IPS-11a (cell line): ENCODE results near the gene TOLLIP.

Experiments used
- H3K4me3 ChIP-seq: one replicate; pipeline ENCODE4 v1.5.1; 2013; ENCODE audit warnings: low read depth, low read length, control low read depth

Gene TOLLIP

GRCh38 chr11:1300121-1300520, 9.3 kb downstream of the TOLLIP start:
- no peak overlapping the region for H3K4me3 ChIP-seq

GRCh38 chr11:1299621-1300020, 9.8 kb downstream of the TOLLIP start:
- H3K4me3 ChIP-seq: no peak overlapping the region

- no peak overlapping the region for H3K4me3 ChIP-seq
Measured at GRCh38 chr11:1298695-1299492, 10.5 kb downstream of the TOLLIP start.

GRCh38 chr11:1297576-1298473, 11.6 kb downstream of the TOLLIP start:
- no peak overlapping the region for H3K4me3 ChIP-seq

DNA sequence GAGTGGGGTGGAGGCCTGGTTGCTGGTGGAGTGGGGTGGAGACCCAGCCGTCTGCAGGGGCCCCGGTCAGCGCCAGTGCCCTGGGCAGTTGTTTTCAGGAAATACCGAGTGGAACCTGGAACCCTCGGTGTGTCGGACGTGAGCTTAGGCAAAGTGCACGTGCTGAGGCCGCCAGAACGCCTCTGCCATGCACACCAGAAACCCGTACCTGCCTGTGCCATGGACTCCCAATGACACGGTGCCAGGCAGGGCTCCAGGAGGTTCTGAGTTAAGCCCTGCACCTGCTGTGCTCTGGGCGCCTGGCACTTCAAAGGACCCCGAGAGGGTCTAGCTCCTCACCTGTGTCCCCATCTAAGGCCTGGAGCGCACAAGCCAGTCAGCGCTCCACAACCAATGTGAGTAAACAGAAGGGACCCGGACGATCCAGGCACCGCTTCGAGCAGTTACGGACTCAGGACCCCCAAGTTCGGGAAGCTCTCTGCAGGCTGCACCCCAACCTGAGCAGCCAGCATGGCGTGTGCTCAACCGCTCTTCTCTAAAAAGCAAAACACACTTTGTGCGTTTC, 12.3 kb downstream of the TOLLIP start:
- no peak overlapping the region for H3K4me3 ChIP-seq

- no peak overlapping the region for H3K4me3 ChIP-seq
Measured at GRCh38 chr11:1296287-1296686, 13.1 kb downstream of the TOLLIP start.

GRCh38 chr11:1295591-1295990, 13.8 kb downstream of the TOLLIP start:
- H3K4me3 ChIP-seq: no peak overlapping the region

DNA sequence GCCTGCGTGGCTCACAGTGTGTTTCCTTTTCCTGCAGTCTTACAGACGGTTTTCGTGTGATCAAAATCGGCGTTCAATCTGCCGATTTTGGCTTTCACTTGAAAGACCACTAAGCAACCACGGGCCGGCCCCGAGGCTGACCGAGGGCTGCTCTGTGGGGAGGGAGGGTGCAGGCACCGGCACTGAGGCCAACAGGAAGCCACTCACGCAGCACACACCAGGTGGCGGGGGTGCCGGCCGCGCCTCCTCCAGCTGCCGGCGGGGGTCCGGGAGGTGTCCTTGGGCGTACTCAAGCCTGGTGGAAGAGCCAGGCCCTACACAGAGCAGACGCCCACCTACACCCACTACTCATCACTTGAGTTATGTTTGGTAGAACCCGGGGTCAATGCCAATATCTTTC, 14.3 kb downstream of the TOLLIP start:
- no peak overlapping the region for H3K4me3 ChIP-seq

DNA sequence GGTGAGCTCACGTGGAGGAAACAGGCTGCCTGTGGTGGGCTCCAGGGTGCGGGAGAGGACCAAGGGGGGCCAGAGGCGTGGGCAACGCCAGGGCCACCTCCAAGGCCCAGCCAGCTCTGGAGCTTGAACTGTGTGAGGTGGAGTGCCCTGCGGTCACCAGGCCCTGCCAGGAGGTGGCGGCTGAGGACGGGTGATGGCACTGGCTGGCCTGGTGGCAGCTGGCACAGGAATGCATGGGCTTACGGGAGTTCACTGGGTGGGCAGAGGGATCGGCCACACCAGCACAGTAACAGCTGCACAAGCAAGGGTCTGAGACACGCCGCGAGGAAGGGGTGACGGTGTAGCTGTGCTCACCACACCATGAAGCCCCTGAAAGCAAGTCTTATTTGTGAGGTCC, 15.8 kb downstream of the TOLLIP start:
- no peak overlapping the region for H3K4me3 ChIP-seq

DNA sequence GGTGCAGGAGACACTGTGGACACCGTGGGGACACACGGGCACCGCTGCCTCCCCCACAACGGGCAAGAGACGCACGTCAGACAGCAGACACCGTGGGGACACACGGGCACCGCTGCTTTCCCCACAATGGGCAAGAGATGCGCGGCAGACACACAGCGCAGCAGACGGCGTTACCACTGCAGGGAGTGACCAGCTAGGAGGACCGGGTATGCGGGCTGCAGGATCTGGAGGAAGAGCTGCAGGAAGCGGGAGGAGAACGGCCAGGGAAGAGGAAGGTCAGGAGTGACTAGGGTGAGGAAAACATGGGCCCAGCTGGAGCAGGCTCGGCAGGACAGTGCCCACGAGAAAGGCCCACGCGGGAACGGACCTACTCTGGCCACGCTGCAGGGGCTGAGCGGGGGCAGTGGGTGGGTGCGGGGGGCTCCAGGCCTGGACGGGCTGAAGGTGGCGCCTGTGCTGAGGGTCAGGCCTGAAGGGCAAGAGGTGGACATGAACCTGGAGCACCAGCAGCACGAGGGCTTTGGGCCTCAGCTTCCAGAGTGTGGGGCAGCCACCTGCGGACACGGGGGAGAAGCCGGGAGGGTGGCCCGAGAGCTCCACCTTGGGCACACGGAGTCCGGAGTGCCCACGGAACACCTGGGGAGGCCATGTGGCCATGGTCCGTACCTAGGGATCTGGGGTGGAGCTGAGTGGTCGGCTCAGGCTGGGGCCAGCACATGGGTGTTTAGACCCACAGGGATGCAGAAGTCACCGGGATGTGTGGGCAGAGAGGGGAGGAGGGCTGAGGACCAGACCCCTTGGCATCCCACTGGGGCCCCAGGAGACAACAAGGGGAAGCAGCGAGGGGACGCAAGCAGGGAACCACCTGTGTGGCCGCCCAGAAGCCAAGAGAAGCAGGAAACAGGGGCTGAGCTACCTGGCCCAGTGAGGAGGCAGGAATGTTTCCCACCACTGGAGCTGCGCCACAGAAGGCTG, 16.5 kb downstream of the TOLLIP start:
- no peak overlapping the region for H3K4me3 ChIP-seq

- no peak overlapping the region for H3K4me3 ChIP-seq
Measured at GRCh38 chr11:1292018-1292643, 17.3 kb downstream of the TOLLIP start.

DNA sequence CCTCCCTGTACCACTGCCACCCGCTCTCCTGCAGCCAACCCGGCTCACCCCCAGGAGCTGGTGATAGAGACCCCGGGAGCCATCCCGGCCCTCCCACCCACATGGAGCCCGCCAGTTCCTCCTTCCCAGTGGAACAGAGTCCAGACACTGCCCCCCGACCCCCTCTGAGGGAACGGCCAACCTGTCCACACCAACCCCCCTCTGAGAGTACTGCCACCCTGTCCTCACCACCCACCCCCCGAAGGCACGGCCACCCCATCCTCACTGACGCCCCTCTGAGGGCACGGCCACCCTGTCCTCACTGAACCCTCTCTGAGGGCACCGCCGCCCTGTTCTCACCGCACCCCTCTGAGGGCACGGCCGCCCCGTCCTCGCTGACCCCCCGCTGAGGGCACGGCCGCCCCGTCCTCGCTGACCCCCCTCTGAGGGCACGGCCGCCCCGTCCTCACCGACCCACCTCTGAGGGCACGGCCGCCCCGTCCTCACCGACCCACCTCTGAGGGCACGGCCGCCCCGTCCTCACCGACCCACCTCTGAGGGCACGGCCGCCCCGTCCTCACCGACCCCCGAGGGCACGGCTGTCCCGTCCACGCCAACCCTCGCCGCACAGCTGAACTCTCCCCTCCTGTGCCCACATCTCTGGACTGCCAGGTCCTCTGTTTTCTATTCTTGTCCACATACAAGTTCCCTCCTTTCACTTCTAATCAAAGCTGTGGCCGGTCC, 18.0 kb downstream of the TOLLIP start:
- H3K4me3 ChIP-seq: no peak overlapping the region

DNA sequence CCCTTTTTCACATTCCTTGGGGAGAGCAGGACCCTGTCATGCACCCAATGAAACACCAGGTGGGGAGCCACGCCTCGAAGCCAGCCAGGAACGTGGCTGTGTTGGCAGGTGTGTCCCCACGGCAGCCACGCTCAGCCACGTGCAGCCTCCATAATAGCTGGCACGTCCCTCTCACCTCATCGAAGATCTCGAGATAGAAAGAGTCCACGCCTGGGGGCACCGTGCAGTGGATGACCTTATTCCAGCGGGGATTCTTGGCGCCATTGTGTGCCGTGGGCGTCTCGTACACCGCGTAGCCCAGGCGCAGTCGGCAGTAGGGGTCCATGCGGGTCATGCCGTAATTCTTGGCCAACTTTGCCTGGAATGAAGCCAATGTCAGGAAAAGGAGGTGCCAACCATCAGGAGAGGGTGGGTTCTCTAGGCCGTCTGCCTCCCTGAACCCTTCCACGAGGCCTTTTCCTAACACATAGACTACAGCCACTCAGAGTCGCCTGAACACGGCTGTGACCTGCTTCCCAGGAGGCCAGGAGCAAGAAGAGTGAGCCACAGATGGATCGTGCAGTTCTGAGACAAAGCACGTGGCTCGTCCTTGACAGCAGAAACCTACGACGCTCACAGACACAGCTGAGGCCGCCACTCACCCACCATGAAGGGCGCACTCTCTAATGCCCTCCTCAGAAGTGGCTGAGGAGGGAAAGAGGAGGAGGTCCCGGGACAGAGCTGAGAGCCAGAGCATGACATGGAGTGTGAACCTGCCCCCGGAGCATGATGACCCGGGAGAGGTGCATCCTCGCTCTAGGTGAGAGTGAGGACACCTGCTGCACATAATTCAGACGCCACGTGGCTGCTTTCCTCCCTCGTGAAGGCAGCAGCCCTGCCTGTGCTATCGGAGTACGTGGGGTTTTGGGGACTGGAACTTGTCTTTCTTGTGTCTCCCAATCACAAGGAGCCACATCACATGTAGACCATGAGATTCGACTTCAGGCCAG, 19.1 kb downstream of the TOLLIP start:
- H3K4me3 ChIP-seq: no peak overlapping the region

DNA sequence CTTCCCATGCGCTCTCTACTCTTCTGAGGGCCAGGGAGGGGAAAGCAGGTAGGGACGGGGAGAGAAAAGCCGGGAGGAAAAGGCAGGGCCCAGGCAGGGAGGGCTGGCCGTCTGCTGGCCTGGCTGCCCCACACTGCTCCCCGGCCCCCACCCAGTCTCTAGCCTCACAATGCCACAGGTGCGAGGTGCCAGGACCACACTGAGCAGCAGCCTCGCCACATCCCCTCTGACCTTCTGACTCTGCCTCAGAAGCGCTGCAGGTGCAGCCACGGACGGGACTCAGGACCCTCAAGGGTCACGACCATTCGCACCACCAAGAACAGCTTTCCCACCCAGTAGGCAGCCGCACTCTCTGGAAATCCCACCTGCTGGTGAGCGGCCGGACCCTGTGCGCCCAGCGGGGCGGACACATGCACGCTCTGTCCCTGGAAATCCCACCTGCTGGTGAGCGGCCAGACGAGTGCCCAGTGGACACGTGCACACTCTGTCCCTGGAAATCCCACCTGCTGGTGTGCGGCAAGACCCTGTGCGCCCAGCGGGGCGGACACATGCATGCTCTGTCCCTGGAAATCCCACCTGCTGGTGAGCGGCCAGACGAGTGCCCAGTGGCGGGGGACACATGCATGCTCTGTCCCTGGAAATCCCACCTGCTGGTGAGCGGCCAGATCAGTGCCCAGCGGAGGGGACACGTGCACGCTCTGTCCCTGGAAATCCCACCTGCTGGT, 20.1 kb downstream of the TOLLIP start:
- no peak overlapping the region for H3K4me3 ChIP-seq

GRCh38 chr11:1288426-1289151, 20.8 kb downstream of the TOLLIP start:
- H3K4me3 ChIP-seq: no peak overlapping the region

DNA sequence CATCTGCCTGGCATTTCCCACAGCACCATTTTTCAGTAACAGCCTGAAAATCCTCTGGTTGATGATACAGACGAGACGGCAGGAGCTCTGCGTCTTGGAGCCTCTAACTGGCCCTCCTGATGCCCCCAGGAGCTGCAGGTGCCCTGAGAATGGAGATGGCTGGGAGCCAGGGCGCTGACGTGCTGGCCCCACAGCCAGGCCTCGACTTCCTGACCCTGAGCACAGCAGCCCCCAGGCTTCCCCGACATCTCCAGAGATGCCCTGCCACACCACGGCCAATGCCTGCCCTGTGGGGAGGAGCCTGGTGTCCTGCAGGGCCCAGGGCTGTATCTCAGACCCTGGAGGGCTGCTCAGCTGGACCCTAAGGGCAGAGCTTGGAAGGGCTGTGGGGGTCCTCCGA, 21.5 kb downstream of the TOLLIP start:
- H3K4me3 ChIP-seq: no peak overlapping the region

- H3K4me3 ChIP-seq: no peak overlapping the region
Measured at GRCh38 chr11:1285876-1286275, 23.6 kb downstream of the TOLLIP start.
